Mesodermal cell (in vitro differentiated cells): ENCODE measurements around the gene NOTUM.
A peak's percentile ranks its signal among the peaks of the same experiment; 100 is the strongest.

Source experiments
- H3K27ac ChIP-seq: 2 replicates; pipeline ENCODE4 v1.7.0; 2013; ENCODE audit warnings: mild to moderate bottlenecking, low read depth, low read length, moderate library complexity; ENCODE audit not compliant: severe bottlenecking
- H3K36me3 ChIP-seq: 2 replicates; pipeline ENCODE4 v1.7.1; 2013; ENCODE audit warnings: mild to moderate bottlenecking, low read length, moderate library complexity; ENCODE audit not compliant: control insufficient read depth, insufficient read depth
- H3K4me1 ChIP-seq: one replicate; pipeline ENCODE4 v1.7.1; 2013; ENCODE audit warnings: mild to moderate bottlenecking, low read length; ENCODE audit not compliant: insufficient read depth, control insufficient read depth, poor library complexity, severe bottlenecking
- H3K4me3 ChIP-seq: 2 replicates; pipeline ENCODE4 v1.7.0; 2013; ENCODE audit warnings: low read length, control low read depth, mild to moderate bottlenecking; ENCODE audit not compliant: insufficient read depth, poor library complexity, severe bottlenecking; ENCODE audit errors: extremely low read depth
- H3K9me3 ChIP-seq: 2 replicates; pipeline ENCODE4 v1.7.1; 2013; ENCODE audit warnings: mild to moderate bottlenecking, low read length, moderate library complexity; ENCODE audit not compliant: control insufficient read depth
- WGBS, 2 experiments: methylation state at CpG; one replicate each; pipeline ENCODE4 v1.1.5; 2013; ENCODE audit warnings: missing lambda C conversion rate in 2 of 2; ENCODE audit not compliant: insufficient coverage in 2 of 2; 5-methylcytosine and 5-hydroxymethylcytosine counted together

The NOTUM gene

DNA sequence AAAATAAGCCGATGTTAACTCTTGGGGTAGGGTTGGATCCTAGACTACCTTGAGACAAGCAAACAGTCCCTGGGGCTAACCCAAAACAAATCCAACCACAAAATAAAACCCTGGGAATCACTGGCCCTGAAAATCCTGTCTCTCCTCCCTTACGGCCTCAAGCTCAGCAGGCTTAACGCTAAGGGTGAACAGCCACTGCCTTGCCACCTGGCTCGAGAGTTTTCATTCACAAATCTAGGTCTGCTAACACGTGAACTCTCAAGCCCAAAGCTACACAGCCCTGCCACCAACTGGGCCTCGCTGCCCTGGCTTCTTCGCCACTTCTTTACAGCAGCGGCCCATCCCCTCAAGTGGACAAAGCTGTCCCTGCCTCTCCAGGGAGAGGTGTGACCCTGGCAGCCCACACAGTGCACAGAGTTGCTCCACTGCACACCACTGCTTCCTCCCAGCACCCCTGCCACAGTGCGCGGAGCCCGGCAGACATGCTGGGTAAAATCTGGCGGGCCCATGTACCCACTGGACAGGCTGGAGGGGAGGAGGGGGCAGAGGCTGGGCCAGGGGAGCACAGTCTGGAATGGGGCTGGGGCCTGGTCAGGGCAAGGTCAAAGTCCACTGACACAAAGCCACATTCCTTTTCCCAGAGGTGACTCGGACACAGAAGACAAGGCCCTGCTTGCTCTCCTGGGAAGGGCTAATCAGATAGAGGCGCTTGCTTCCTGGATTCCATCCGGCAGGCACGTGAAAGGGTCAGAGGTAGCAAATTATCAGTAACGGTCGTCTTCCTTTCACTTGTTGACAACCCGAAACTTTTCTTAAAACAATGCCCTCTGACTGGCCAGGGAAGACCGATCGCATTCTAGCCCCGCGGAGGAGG, 50.8 kb downstream of the NOTUM start:
- peak overlapping the region; percentile 65 for H3K4me3 ChIP-seq
- peaks cover 3% of the 10 kb centered on the region for H3K4me1 ChIP-seq
- 35 to 42% methylated on average over 15 to 19 of the region's 23 CpGs for WGBS, 2 experiments
- H3K27ac ChIP-seq = no peak overlapping the region
- H3K36me3 ChIP-seq = peaks cover 80% of the 10 kb centered on the region
- H3K9me3 ChIP-seq = no peaks in the 10 kb centered on the region

GRCh38 chr17:81909231-81909630, 51.8 kb downstream of the NOTUM start:
- peaks cover 77% of the 10 kb centered on the region for H3K36me3 ChIP-seq

DNA sequence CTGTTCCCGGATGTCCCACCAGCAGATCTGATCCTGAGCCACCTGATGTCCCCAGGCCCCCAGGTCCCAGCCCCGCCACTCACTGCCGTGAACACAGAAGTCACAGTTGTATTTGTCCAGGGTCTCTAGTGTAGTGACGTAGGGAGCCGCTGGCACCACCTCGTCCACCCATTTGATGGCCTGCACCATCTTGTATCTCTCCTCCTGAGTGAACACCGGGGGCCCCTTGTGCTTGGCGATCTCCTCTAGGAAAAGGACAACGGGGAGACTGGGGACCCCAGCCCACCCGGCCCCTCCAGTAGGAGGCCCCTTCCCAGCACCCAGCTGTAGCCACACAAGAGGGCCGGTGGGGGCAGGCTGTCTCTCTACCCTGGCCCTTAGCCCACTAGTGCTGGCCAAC, 52.2 kb downstream of the NOTUM start:
- peaks cover 76% of the 10 kb centered on the region for H3K36me3 ChIP-seq
- WGBS, 2 experiments = 95 to 97% methylated on average over 11 of the region's 11 CpGs
- H3K9me3 ChIP-seq = no peaks in the 10 kb centered on the region
- H3K27ac ChIP-seq = no peak overlapping the region
- H3K4me1 ChIP-seq = peaks cover 3% of the 10 kb centered on the region
- H3K4me3 ChIP-seq = no peak overlapping the region

More at GRCh38 chr17:81909231-81909630, 51.8 kb downstream of the NOTUM start:
- Histone ChIP-seq H3K27ac (no peak overlapping the region), H3K4me1 (peaks cover 3% of the 10 kb centered on the region), H3K9me3 (no peaks in the 10 kb centered on the region), H3K4me3 (no peak overlapping the region)
- 95 to 96% methylated on average over 10 to 12 of the region's 12 CpGs for WGBS, 2 experiments

GRCh38 chr17:81907219-81908145, 53.5 kb downstream of the NOTUM start:
- H3K4me3 ChIP-seq = no peak overlapping the region
- H3K27ac ChIP-seq = no peak overlapping the region
- H3K36me3 ChIP-seq = peaks cover 63% of the 10 kb centered on the region
- 92 to 94% methylated on average over 16 to 21 of the region's 26 CpGs for WGBS, 2 experiments
- H3K4me1 ChIP-seq = peaks cover 3% of the 10 kb centered on the region
- H3K9me3 ChIP-seq = no peaks in the 10 kb centered on the region

DNA sequence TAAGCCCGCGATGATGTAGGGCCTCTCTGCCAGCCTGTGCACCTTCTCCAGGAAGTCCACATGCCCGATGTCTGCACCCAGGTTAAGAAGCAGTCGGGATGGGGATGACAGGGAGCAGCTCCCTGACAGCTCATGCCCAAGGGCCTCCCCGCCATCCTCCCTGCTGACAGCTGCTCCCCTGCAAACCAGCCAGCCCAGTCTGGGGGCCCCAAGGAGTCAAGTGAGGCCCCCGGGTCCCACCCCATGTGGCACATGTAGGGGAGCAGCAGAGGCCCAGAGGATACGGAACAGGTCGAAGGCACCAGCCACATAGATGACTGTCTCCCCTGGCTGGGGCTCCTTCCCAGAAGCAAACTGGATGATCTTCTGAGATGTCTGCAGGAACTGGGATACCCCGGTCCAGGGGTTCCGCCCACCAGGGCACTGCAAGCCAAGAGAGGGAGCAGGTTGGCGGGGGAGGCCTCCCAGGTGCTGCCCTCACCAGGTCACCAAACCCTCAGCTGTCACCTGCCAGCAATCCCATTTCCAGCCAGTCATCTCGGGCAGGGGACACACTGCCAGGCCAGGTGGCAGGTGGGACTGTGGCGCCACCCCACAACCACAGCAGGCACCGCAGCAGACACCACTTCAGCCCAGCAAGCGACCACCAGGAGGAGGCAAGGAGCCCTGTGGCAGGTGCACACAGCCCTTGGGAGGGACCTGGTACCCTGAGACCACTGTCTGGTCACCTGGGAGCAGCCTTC, 54.3 kb downstream of the NOTUM start:
- Histone ChIP-seq H3K9me3 (no peaks in the 10 kb centered on the region), H3K36me3 (peaks cover 55% of the 10 kb centered on the region), H3K4me3 (no peak overlapping the region), H3K4me1 (peaks cover 3% of the 10 kb centered on the region), H3K27ac (no peak overlapping the region)
- 89 to 96% methylated on average over 15 of the region's 15 CpGs for WGBS, 2 experiments

DNA sequence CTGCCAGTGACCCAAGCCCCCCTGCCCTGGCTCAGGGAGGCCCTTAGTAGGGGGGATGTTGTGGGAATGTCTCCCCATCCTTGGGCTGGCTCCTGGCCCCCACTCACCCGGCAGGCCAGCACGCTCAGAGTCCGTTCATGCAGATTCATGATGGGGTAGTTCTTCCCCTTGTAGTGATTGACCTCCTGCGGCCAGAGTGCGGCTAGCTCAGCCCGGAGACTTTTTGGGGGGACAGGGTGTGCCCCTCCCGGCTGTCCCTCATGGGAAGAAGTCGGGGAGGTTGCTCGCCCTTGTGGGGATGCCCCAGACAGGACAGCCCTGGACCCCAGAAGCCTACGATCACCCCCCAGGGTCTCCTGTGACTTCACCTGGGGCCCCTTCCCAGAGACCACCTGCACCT, 55.0 kb downstream of the NOTUM start:
- H3K4me1 ChIP-seq = peaks cover 3% of the 10 kb centered on the region
- no peak overlapping the region for H3K4me3 ChIP-seq
- 95 to 99% methylated on average over 9 to 10 of the region's 10 CpGs for WGBS, 2 experiments
- H3K9me3 ChIP-seq = no peaks in the 10 kb centered on the region
- H3K27ac ChIP-seq = no peak overlapping the region
- peaks cover 56% of the 10 kb centered on the region for H3K36me3 ChIP-seq

DNA sequence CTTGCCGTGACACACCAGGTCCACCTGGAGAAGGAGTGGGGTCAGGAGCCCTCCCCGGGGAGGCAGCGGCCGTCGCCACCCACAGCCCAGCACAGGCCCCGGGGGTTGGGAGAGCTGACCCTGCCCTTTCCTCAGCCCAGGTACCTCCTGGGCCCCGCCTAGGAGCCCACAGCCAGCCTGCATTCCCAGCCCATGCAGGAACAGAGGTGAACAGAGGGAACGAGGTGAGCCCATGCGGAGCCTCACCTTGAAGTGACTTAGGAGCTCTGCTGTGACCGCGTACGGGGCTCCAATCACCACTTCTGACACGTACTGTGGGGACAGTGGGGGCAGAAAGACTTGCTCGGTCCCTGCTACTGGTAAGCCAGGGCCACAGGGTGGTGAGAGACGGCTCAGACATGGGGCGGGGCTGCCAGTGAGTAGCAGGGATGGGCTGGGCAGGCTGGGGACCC, 55.5 kb downstream of the NOTUM start:
- WGBS, 2 experiments = 94 to 96% methylated on average over 15 to 16 of the region's 16 CpGs
- H3K9me3 ChIP-seq = no peaks in the 10 kb centered on the region
- H3K27ac ChIP-seq = no peak overlapping the region
- peaks cover 61% of the 10 kb centered on the region for H3K36me3 ChIP-seq
- H3K4me1 ChIP-seq = peaks cover 4% of the 10 kb centered on the region
- no peak overlapping the region for H3K4me3 ChIP-seq

DNA sequence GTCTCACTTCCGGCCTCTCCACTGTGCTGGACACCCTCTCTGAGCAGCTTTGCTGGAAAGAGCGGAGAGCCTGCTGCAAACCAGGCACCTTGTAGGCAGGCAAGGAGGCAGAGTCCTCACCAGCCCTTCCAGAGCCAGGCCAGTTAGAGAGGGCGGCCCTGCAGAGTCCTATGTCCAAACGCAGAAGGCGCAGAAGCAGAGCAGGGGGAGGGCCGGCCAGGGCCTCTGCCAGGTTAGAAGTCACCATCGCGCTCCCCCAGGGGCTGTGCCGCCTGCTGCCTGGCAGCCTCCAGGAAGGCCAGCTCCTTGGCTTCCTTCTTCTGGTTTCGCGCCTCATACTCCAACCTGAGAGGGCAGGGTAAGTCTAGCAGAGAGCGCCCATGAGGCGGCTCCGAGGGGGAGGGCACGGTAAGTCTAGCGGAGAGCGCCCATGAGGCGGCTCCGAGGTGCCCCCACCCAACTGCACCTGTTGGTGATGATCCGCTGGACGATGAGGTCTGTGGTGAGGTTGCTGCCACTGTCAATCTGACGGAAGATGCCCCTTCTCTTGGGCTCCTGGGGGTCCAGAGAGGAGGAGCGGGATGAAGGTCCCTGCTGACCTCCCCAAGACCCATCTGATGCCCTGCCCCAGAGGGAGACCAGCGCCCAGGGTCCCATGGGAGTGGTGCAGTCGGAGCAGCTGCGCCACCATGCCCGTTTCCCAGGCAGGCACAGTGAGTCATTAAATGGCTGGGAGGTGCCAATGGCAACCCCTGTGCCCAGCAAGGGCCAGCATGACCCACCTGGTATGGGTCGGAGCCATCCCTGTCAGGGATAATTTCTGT, 56.2 kb downstream of the NOTUM start:
- no peaks in the 10 kb centered on the region for H3K9me3 ChIP-seq
- 96 to 97% methylated on average over 24 to 26 of the region's 28 CpGs for WGBS, 2 experiments
- peaks cover 68% of the 10 kb centered on the region for H3K36me3 ChIP-seq
- no peak overlapping the region for H3K27ac ChIP-seq
- peaks cover 6% of the 10 kb centered on the region for H3K4me1 ChIP-seq
- no peak overlapping the region for H3K4me3 ChIP-seq

DNA sequence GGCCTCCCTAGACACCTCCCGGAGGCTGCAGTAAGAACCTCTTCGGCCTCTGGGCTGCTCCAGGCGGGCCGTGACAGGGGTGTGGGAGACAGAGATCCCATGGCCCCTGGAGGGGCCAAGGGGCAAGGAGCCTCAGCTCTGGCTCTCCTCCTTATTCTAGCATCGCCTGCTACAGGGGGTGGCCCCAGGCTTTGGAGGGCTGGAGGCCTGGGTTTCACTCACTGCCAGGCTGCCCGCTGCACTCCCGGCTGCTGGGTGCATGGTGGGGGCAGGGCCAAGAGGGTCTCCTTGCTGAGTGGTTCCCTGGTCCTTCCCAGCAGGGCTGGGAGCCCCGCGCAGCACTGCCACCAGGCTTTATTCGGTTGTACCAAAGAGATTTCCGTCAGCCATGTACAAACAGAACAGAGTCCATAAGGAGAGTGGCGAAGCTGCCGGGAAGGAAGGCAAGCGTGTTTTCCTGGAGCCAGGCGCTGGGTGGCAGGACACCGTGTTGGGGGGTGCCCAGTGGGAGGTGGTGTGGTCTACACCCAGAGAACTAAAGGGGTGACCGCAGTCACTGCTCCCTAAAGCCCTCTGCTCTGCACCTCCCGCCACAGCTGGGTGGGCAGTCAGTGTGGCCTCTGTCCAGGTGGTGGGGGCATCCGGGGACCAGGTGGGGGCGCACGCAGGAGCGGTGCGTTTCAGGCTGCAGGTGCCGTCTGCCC, 56.9 kb downstream of the NOTUM start:
- Histone ChIP-seq H3K9me3 (no peaks in the 10 kb centered on the region), H3K27ac (no peak overlapping the region), H3K4me3 (no peak overlapping the region), H3K4me1 (peaks cover 5% of the 10 kb centered on the region), H3K36me3 (peaks cover 67% of the 10 kb centered on the region)
- WGBS, 2 experiments = 94 to 96% methylated on average over 23 of the region's 24 CpGs
